Left ventricle myocardium inferior (tissue), 1 donor: ENCODE measurements around the gene NAMPT. TPM values are rescaled to one million over a fixed set of nuclear protein-coding genes. Genes with fewer than 3 reads are reported as not detected.

ENCODE experiments used
- DNase-seq: peaks from one replicate; pipeline ENCODE4 v3.0.0-alpha.2; 2020
- H3K27ac ChIP-seq: fragments of 200-600 bp; replicated peaks from 2 replicates; pipeline ENCODE4 v1.8.0; 2021
- H3K27me3 ChIP-seq: fragments of 200-600 bp; 2 replicates; pipeline ENCODE4 v1.8.0; 2021; ENCODE audit warnings: low read depth
- H3K36me3 ChIP-seq: fragments of 200-600 bp; 2 replicates; pipeline ENCODE4 v1.8.0; 2021
- H3K4me1 ChIP-seq: fragments of 200-600 bp; 2 replicates; pipeline ENCODE4 v1.8.0; 2021
- H3K4me3 ChIP-seq: fragments of 200-600 bp; 2 replicates; pipeline ENCODE4 v1.8.0; 2021; ENCODE audit warnings: mild to moderate bottlenecking, moderate library complexity
- H3K9me3 ChIP-seq: fragments of 200-600 bp; replicated peaks from 2 replicates; pipeline ENCODE4 v1.8.0; 2021
- CTCF ChIP-seq: fragments of 200-600 bp; IDR thresholded peaks from 2 replicates; pipeline ENCODE4 v1.8.0; 2021; ENCODE audit warnings: antibody characterized with exemption, mild to moderate bottlenecking, borderline replicate concordance
- intact Hi-C: fragments of 100-400 bp; cut with micrococcal nuclease; formaldehyde crosslinking; loops from one replicate; pipeline ENCODE4 v1.11.0; 2022
- total RNA-seq: library from RNA; stranded (reverse); fragmentation: NEBNext Ultra II Directional; extraction: Animal tissue kit (Norgen Biotek cat#: 25700); gene quantifications from one replicate; pipeline ENCODE4 v1.2.1, GENCODE V29; 2021
- donor health status: DM: no; HTN: yes; CAD: no; lungs with severe emphysema.

Gene NAMPT
- total RNA-seq, 1 donor from 2014 or later, result 123 TPM

GRCh38 chr7:106248600-106248999 lies 36.2 kb downstream of the NAMPT start:
- Histone ChIP-seq H3K4me3 (no peak overlapping the region), H3K27ac (no peak overlapping the region), H3K36me3 (peaks cover 63% of the 10 kb centered on the region), H3K4me1 (no peaks in the 10 kb centered on the region), H3K27me3 (no peaks in the 10 kb centered on the region), H3K9me3 (peaks cover 11% of the 10 kb centered on the region)
- DNase-seq, result no peak
- TF ChIP-seq CTCF, result no peak
- intact Hi-C loops, result no loop called here

GRCh38 chr7:106247841-106248240 lies 36.9 kb downstream of the NAMPT start:
- H3K4me1 ChIP-seq, result no peaks in the 10 kb centered on the region
- H3K36me3 ChIP-seq, result peaks cover 55% of the 10 kb centered on the region
- H3K27ac ChIP-seq, result no peak overlapping the region
- no peak for TF ChIP-seq CTCF
- H3K4me3 ChIP-seq, result no peak overlapping the region
- intact Hi-C loops, result no loop called here
- H3K27me3 ChIP-seq, result no peaks in the 10 kb centered on the region
- no peak for DNase-seq
- peaks cover 11% of the 10 kb centered on the region for H3K9me3 ChIP-seq

GRCh38 chr7:106246902-106247711 lies 37.7 kb downstream of the NAMPT start:
- Histone ChIP-seq H3K27me3 (no peaks in the 10 kb centered on the region), H3K36me3 (peaks cover 48% of the 10 kb centered on the region), H3K4me3 (no peak overlapping the region), H3K9me3 (peaks cover 11% of the 10 kb centered on the region), H3K27ac (no peak overlapping the region), H3K4me1 (no peaks in the 10 kb centered on the region)
- no peak for DNase-seq
- intact Hi-C loops, result no loop called here
- TF ChIP-seq CTCF, result no peak

- intact Hi-C loops, result no loop called here
- H3K27ac ChIP-seq, result no peak overlapping the region
- DNase-seq, result no peak
- no peak for TF ChIP-seq CTCF
- H3K36me3 ChIP-seq, result peaks cover 22% of the 10 kb centered on the region
- H3K4me1 ChIP-seq, result peaks cover 8% of the 10 kb centered on the region
- H3K9me3 ChIP-seq, result peaks cover 11% of the 10 kb centered on the region
- H3K27me3 ChIP-seq, result no peaks in the 10 kb centered on the region
- H3K4me3 ChIP-seq, result no peak overlapping the region
Observed at GRCh38 chr7:106243893-106244292, 40.9 kb downstream of the NAMPT start.

GRCh38 chr7:106239406-106239805 lies 45.4 kb downstream of the NAMPT start:
- Histone ChIP-seq H3K27me3 (no peaks in the 10 kb centered on the region), H3K27ac (peak overlapping the region; percentile 73), H3K9me3 (peaks cover under 1% of the 10 kb centered on the region), H3K4me3 (no peak overlapping the region), H3K4me1 (peaks cover 29% of the 10 kb centered on the region), H3K36me3 (no peaks in the 10 kb centered on the region)
- DNase-seq, result no peak
- no peak for TF ChIP-seq CTCF
- intact Hi-C loops, result no loop called here
